Measurements from ENCODE around the gene NEUROG1. TPM values are rescaled to one million over a fixed set of nuclear protein-coding genes. Genes with fewer than 3 reads are reported as not detected.

The NEUROG1 gene
- total RNA-seq, 4 donors from 2014 or later, result not detected

- TF ChIP-seq, protein P1, sequence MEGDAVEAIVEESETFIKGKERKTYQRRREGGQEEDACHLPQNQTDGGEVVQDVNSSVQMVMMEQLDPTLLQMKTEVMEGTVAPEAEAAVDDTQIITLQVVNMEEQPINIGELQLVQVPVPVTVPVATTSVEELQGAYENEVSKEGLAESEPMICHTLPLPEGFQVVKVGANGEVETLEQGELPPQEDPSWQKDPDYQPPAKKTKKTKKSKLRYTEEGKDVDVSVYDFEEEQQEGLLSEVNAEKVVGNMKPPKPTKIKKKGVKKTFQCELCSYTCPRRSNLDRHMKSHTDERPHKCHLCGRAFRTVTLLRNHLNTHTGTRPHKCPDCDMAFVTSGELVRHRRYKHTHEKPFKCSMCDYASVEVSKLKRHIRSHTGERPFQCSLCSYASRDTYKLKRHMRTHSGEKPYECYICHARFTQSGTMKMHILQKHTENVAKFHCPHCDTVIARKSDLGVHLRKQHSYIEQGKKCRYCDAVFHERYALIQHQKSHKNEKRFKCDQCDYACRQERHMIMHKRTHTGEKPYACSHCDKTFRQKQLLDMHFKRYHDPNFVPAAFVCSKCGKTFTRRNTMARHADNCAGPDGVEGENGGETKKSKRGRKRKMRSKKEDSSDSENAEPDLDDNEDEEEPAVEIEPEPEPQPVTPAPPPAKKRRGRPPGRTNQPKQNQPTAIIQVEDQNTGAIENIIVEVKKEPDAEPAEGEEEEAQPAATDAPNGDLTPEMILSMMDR (IDR thresholded peaks at IDR 0.05; ENCODE audit: low read depth), result no peak
Measured at GRCh38 chr5:135511761-135512575, 23.8 kb downstream of the NEUROG1 start.

DNA sequence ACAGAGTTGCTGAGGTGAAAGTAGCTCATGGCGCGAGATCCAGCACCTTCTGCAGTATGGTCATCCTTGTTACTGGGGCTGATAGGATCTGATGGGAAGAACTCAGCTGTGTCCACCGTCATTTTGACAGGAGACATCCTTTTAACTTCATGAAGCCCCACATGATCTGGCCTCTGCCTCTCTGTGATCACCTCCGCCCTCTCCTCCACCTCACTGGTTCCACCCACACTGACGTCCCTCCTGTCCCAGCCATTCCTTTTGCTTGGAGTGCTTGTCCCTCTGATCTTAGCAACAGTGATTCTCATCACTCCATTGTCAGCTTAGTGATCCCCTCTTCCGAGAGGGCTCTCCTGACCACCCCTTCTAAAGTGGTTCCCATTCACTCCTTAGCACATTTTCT, 25.8 kb downstream of the NEUROG1 start:
- TF ChIP-seq, protein P1 (IDR thresholded peaks at IDR 0.05; ENCODE audit: low read depth), result no peak

DNA sequence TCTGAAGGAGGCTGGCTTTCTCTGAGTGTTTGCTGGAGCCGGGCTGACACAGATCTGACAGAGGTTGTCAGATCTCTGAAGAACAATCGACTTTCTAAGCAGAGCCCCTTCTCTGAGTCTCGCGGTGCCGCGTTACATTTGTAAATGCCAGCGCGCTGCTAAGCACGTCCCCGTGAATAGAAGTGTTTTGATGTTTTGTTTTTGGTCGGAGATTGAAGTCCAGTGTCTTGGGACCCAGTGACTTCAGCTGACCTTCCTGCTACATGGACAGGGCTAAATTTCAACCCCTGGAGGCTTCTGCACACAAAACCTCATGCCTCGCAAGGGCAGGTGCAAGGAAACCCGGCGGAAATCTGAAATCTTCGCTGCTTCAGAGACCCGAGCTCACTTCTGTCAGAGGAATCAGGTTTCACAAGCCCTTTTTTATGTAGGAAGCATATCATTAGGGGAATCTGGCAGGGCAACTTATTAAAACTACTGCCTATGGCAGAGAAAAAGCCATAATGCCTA, 27.2 kb downstream of the NEUROG1 start:
- TF ChIP-seq, protein P1 (IDR thresholded peaks at IDR 0.05; ENCODE audit: low read depth), result no peak

DNA sequence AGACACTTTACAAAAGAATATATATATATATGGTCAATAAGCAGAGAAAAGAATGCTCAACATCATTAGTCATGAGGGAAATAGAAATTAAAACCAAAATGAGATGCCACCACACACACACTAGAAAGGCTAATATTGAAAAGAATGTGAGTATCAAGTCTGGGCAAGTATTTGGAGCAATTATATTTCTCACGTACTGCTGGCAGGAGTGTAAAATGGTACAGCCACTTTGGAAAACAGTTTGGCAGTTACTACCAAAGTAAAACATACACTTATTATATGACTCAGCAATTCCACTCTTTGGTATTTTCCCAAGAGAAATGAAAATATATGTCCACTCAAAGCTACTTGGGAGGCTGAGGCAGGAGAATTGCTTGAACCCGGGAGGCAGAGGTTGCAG, 29.8 kb downstream of the NEUROG1 start:
- TF ChIP-seq, protein P1 (IDR thresholded peaks at IDR 0.05; ENCODE audit: low read depth), result no peak

DNA sequence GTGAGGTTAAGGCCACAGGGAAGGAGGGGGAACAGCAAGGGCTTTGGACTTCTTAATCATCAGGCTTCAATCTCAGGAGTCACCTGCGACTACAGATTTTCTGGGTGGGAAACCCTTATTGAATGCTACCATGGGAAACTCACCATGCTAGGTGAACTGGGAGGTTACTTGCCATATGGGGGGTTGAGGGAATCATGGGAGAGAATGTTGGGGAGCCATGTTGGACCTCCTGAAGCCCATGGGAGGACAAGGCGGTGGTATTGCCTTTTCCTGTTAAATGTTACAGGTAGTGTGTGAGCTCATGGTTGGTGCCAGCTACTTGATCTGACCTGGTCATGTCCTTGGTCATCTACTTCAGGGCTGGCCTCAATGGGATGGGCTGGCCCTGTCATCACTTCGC, 31.4 kb downstream of the NEUROG1 start:
- TF ChIP-seq, protein P1 (IDR thresholded peaks at IDR 0.05; ENCODE audit: low read depth), result no peak

- TF ChIP-seq, protein P1 (IDR thresholded peaks at IDR 0.05; ENCODE audit: low read depth), result no peak
Measured at GRCh38 chr5:135503871-135504270, 31.9 kb downstream of the NEUROG1 start.

DNA sequence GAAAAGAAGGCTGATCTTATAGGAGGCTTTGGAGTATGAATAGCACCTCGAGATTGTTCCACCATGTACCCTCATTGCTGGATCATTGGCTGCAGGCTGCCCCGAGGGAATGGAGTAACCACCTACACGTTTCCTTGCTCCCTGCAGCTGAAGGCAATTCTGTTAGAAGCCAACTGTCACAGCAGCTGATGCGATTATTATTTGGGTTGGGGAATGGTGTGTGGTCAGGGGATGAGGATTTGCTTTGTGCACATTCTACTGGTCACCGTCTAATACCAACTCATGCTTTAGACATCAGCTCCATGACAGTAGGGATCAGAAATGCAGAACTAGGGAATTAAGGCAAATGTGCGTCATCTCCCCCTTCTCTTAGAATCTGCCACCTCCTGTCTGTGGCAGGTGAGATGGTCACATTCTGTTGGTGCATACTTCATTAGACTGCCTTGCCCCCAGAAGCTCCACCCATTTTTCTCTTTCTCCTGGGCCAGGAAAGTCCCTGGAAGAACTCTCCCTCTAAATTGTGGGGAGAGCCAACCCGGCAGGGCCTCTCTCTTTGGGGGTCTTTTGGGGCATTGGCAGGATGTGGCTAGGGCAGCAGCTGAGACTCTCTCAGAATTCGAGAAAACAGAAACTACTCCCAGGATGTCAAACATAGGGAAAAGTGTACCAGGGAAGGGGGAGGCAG, 32.8 kb downstream of the NEUROG1 start:
- TF ChIP-seq, protein P1 (IDR thresholded peaks at IDR 0.05; ENCODE audit: low read depth), result no peak
